ENCODE results near the gene RAD9B.

RAD9B gene

DNA sequence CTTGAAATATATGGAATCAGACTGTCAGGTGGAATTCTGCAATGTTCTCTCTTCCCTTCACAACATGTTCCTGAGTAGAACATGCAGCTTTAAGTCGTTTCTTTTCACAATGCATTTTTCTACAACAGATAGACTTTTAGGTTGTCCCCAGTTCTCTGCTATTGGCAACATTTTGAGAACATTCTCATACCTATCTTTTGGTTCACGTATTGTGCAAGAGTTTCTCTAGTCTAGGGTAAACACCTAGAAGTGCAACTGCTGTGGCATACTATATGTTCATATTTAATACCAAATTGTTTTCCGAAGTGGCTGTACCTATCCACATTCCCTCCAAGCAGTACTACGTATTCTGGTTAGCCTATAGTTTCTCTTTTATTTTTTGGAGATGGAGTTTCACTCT lies 48.9 kb downstream of the RAD9B start:
- in situ Hi-C loops (cut with MboI; ENCODE audit: low sequenced_read_pairs), result no loop called here

Data from HL-60/S4 (cell line).